HG03097 (cell line): Measurements from ENCODE around the gene CACNA1E.
A peak's percentile ranks its signal among the peaks of the same experiment; 100 is the strongest.

Source experiments
- ATAC-seq: cut with Tn5 transposase; IDR thresholded peaks from one replicate; pipeline ENCODE4 v1.9.1; 2021; ENCODE audit not compliant: unreplicated experiment, low FRiP score

Gene CACNA1E

DNA sequence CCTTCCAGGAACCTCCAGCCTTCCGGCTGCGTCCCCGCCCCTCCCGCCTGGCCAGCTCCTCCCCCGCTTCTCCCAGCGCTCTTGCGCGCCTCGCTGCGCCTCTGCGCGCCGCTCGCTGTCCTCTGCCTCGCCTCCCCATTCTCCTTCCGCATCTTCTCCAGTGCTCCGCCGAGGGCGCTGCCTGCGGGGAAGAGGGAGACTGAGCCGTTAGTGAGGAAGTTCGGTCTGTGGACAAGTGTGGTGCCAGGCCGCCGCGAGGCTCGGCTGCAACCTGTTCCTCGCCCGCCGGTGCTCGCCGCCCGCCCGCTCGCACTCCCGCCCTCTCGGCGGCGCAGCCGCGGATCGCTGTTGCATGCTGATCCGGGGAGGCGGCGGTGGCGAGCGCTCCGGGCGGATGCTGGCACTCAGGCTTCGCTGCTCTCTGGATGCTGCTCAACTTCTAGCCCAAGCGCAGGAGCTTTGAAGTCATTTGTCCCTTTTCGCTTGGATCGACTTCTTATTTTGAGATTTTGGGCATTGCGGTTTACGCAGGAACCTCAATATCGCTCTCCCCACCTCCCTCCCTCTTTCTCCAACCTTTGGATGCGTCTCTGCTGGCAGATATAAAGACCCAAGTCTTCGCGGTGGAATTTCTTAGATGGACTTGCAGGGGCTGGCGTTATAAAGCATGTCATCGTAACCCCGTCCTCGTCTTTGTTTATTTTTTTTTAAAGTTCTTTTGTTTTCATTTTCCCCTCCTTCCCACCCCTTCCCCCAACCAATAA is 614 bp upstream of the CACNA1E start:
- no peak for ATAC-seq

DNA sequence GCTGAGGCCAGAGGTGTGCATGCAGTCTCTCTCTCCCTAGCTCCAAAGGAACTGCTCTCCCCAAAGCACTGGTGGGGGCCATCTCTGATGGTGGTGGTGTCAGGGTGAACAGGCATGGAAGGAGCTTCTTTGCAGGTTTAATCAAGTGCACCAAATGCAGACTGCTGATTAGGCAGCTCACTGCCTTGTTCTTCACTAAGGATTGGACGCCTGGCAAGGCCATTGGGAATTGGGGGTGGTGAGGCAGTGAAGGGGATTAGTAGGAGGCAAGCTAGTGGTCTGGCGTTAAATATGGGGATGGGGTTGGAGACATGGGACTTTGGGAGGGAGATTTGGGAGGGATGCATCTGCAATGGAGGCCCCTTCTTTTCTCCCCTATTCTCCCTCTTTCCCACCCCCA is 1.5 kb downstream of the CACNA1E start:
- no peak for ATAC-seq

DNA sequence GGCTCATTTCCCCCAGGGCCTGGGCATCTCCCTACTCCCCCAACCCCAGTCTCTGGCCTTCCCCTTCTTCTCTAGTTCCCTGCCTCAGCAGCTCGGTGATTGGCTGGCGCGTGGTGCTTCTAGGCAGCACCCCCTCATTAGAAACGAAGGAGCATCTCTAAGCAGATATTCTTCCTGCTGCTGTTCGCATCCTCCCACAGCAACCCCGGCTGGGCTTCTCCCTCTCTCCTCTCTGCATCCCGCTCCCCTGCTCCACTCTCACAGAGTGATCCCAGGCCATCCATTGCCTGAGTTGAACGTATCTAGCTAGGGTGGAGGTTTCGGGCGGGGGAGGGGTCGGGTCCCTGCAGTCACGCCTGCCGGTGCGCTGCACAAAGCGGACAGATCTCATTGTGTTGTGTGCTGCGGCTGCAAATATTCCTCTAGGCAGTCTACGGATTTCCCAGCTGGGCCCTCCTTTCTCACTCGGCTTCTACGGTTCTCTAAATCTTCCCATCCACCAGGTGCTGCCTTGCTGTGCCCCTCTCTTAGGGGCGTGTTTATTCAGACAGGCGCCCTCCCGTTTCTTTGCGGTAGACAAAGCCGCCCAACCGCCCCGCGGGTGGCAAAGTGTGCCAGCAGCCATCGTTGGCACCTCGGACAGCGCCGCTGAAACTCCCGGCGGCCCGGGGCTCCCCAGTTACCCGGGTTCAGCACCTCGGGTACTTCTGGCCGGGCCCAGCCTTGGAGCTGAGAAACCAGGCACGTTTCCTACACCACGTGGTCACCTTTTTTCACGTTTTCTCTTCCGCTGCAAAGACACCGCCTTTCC is 2.2 kb downstream of the CACNA1E start:
- ATAC-seq: no peak

DNA sequence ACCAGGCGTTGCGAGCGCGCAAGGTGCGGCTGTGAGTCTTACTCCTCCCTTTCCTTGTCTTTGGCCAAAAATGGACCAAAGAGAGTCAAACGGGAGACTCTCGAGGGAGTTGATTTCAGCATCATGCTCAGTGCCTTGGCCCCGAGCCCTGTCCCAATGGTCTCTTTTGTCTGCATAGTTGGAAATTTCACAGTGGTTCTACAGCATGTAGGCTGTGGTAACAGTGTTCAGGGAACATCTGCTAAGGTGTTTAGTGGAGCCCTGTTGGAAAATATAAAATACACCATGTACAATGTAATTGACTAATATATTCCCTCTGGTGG is 2.7 kb downstream of the CACNA1E start:
- no peak for ATAC-seq

DNA sequence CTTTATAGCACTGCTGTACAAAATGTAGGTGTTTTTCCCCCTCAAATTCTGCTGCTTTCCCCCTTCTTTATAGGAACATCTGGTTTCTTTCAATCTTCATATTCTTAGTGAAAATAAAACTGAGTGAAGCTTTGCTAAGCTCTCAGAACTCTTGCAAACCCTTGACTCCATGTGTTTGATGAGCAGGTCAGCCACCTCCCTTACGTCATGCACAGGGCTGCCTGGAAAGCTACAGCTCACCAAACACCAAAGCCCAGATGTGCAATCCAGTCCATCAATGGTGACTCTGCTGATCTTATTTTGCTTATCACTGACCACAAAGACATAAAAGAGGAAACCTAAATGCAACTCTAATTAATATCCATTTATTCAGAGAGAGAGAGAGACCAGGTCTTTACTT is 5.5 kb downstream of the CACNA1E start:
- no peak for ATAC-seq

DNA sequence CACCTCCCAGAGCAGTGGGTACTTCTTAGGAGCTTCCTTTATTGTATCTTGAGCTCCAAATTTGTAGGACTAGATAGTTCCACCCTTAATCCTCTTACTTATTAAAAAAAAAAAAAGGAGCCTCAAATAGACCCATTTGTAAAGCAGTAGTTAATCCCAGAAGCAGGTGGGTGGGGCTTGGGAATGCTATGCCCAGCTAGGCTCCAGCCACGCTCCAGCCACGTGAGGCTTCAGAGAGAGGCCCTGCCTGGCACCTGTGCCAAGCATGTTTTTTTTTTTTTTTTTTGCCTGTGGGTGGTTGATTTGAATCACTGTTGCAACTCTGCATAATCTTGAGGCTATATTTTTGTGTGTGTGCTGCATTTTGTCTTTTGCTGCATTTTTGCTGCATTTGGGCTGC is 7.0 kb downstream of the CACNA1E start:
- no peak for ATAC-seq

DNA sequence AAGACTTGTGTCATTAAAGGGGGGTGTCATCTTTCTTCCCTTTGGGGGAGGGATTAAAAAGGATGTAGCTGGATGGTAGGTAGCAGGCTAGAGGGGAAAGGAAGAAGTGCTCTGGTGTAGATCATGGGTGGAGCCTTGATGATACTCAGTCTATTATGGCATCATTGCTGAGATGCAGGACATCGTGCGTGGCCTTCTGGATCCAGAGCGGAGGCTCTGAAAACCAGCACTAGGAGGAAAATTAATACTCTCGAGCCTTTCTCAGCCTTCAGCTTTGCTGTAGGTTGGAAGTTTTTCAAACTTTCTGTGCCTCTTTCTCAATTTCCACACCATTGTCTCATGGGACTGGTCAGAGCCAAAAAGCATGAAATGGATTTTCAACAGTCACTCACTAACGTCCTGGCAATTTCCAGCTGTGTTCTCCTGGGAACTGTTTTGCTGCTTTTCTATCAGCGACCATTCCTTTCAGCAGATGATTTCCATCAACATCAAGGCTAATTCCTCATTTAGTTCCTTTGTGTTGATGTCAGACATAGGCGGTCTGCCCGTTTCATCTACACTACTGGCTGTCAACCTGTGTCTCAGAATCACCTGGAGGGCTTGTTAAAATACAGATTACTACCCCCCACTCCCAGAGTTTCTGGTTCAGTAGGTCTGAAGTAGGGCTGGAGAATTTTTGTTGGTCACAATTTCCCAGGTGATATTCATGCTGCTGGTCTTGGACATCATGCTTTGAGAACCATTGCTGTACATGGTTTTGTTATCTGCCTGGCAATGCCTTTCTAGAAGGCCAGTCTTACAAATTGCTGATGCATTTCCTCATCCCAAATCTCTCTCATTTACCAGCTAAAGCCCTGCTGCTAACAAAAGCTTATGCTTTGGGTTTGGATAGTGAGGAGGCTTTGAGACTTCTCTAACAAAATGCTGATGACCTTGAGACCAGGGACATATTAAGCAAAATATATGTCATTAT is 7.7 kb downstream of the CACNA1E start:
- ATAC-seq: no peak

DNA sequence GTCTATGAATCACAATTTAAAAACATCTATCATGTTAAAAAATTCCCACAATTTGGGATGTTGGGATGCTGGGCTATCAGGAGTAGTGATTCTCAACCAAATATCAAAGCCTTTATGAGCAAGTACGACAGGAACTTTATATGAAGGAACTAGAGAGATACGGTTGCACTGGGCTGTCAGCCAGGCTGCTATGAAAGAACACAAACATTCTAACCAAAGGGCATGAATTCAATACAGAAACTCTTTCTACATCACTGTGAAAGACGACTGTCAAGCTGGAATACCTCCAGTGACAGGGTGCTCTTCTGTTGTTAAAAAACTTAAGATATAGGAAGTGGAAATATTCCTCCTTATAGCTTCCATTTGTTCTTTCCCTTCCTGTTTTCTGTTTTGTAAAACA is 9.8 kb downstream of the CACNA1E start:
- no peak for ATAC-seq

DNA sequence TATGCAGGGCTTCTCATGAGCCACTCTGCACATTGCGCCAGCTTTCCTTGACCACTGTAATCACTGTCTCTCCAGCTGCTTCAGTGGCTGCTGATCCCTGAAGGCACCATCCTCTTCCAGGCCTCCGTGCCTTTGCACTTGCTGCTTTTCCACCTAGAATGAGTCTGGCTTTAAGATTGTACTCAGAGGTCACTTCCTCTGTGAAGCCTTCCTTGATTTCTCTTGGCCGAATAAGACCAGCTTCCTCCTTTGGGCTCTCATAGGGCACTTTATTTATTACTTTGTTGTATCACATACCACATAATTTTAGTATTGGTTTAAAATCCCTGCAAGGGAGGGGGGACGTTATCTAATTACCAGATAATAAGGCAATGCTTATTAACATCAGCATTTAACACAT is 10.6 kb downstream of the CACNA1E start:
- no peak for ATAC-seq

DNA sequence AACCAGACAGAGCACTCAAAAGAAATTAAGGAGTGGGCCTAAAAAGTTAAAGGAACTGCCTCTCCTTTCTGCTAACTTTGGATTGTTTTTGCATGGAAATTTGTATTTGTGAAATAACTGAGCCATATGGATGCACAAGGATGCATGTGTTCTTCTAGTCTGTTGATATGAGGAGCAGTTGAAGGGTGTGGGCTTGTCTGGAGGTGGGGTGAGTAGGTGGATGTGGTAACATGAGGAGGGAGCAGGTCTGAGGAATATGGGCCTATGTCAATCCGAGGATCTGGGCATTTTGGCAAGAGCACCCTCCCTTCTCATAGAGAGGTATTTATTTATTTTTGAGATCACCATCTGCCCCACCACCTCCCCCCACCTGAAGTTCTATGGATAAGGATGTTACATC is 13.4 kb downstream of the CACNA1E start:
- ATAC-seq: no peak

DNA sequence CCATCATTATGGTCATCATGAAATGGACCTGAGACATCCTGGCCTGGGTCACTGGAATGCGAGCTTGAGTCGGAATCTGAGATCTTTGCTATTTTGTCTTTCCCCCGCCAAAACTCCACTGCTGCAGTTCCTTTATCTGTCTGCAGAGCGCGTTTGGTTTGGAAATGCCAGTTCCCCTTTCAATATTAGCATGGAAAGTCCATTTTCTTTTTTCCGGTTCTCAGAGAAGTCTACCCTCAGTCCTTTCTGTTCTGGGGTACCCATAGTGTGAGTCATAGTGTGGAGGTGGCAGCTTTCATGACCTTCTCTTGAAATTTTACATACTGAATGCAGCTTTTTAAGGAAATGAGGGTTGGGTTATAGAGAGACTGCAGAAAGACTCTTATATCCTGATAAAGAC is 14.6 kb downstream of the CACNA1E start:
- ATAC-seq: no peak

DNA sequence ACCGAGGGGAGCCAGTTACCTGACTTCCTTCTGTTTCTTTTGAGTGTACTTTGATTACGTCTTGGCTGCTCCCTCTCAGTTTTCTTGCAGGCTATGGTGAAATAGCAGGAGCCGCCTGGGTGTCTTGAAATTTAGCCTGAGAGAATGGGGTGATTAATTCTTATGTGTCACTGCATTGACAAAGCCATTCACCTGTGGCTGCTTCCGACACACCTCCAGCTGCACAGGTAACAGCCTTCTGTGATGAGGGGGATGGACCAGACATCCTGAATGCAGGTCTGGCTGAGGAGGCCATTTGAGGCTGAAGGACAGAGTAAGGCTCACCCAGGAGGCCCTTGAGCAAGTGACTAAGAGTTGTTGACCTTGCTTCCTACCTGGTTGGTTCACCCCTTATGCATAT is 16.5 kb downstream of the CACNA1E start:
- no peak for ATAC-seq

DNA sequence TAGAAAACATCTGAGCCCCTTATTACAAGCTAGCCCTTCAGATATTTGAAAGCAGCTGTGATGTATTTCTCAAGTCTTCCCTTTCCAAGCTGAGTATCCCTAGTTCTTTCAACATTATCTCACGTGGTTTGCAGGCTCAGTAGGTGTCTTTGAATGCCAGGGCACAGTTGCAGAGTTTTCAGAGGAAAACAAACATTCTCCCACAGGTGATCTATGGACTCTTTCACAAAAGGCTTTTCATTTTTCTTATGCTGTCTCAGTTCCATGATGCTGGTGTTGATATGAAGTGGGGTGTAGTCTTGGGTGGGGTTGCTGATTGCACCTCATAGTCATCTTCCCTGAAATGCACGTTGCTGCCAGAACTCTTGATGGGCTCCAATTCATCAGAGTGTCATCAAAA is 17.3 kb downstream of the CACNA1E start:
- no peak for ATAC-seq

DNA sequence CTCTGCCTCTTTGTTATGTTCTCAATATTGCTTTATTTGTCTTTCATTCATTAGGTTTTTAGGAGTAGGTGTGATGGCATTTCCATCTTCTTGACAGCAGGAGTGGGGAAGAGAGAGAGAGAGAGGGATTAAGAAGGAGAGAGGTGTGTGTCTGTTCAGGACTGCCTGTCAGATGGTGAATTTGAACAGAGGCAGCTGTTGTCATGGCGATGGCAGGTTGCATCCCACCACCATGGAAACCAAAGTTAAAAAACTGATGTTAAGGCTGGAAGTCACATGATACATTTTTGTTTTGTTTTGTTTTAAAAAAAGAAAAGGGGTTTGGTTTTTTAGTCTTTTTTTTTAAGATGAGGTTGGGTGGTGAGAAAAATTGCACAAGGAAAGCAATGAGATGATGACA is 18.3 kb downstream of the CACNA1E start:
- no peak for ATAC-seq

DNA sequence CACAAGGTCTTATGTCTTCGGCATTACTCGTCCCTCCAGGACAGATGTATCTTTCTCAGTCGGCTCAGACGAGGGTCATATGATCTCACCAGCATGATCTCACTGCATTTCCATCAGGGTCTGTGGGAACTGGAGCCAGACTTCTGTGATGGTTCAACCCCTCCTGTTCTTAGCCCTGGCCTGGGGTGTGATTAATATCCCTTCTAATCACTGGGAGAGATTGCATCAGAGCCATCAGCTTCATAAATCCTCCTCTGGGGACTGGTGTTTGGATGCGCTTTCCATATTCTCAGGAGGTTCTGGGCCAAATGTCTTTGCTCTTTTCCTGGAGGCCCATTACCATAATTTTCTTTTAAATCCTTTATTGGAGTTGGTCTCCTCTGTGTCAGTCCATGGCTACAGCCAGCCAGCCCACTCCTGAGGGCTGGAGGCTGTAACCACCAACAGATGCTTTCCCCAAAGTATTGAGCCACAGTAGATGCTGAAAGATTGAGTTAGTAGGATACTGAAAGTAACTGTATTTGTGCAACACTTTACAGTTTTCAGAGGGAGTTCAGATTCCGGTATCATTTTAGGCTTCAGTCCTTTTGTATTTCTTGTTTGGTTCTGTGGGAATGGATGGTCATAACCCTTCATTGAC is 20.0 kb downstream of the CACNA1E start:
- ATAC-seq: no peak

DNA sequence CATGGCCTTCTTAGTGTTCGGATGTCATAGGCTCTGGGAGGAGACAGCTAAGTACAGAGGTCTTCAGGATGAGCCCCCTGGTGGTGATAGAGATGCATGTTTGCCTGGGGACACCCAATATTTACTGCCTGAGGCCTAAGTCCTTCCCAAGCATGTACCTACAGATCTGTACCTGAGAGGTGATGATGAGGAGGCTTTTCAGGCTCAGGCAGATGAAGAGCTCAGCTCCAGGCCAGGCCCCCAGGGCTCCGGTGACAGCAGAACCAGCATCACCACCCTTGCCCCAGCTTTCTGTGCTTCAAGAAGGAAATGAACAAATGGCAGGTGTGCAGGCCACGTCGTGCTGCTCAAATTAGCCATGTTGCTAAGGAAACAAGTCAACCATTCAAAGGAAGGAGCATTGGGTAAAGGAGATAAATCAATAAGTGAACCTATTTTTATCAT is 21.1 kb downstream of the CACNA1E start:
- ATAC-seq: peak; percentile 40

DNA sequence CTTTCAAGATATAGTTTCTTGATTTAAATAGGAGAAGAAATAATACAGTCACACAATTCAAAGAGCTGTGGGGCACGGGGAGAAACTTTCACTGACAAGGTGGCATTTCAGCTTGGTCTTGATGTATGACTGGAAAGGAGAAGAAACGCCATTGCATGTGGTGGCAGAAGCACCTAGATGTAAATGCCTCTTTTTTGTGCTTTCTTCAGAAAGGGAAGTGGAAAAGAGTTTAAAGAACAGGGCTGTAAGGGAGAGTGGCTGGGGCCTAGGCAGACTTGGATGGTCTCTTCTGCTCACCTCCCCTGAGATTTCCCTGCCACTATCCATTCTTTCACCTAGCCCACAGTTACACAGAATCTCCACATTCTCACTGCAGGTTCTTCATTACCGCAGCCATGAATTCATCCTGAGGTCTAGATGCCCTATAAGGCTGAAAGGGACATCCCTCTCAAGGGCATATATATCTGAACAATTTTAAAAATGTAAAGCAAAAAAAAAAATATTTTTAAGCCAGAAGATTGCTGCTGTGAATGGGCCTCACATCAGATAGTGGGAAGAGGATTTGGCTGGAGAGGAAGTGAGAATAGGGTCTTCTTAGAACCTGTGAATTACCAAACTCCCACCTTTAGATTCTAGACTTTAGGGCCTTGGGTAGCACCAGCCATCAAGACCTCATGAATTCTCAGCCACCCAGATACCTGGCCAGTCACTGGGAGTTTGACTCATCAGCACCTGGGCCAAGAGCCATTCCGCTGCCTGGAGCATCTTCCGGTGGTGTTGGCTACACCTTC is 23.4 kb downstream of the CACNA1E start:
- ATAC-seq: no peak

DNA sequence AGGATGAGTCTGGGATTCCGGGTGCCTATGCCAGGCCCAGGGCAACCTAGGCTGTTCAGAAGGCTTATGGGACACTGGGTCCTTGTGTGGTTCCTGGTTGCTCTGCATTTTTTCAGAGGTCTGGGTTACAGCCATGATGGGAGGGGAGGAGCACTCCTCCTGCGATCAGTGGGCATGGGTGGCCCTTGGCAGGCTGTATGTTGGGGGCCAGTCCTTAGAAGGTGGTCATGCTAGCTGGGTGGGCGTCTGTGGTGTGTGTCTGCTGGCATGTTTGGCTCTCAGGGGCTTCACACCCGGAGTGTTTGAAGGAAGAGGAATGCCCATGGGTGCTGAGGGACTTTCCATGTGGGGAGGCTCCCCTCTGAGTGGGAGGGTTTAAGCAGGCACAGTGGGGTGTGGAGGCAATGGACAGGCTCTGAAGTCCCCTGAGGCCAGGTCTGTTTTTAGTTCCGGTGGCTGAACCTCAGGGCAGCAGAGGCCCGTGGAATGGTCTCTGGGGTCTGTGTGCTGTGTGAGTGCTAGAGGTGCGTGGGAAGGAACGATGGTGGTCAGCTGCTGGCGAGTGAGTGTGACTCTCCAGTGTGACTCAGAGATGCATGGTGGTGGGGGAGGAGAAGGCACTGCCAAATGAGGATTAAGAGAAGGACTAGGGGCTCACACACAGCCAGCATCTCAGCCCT is 25.3 kb downstream of the CACNA1E start:
- ATAC-seq: no peak

DNA sequence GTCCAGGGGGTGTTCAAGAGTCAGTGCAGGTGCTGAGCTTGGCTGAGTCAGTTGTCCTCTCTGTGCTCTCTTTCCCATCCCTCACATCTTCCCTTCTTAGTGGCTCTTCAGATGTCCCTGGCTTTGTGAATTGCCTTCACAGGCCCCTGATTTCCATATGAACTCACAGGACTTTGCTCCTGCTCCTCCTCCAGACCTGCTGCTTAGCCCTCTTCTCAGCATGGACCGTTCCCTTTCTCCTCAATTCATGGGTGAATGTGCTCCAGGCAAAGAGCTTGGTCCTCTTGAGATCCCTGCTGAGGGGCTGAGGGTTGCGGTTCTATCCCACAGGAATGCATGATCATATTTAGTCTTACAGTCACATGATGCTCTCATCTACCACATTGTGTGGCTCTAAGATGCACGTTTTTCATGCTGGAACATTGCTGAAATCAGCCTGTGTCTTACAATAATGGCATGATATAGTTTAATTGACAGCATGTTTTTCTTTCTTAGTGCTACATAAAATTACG is 30.5 kb downstream of the CACNA1E start:
- ATAC-seq: no peak
